Activated T-cell treated with anti-CD3 and anti-CD28 coated beads, Interleukin-2, amount 50 U/mL, for 72 hours (primary cell): ENCODE measurements around the gene WNT2. TPM values are rescaled to one million over a fixed set of nuclear protein-coding genes. Genes with fewer than 3 reads are reported as not detected.
"Not testable (repeated sequence)": the region's sequence is repeated elsewhere in the genome, so short reads cannot be mapped to it uniquely, and the experiment has no call there.

ENCODE experiments used
- ATAC-seq, 2 donors: fragments of 150-1000 bp; cut with Tn5 transposase; replicated peaks in 1 of 2; 2 replicates each; pipeline ENCODE4 v1.10.0; 2021; ENCODE audit warnings: moderate library complexity in 2 of 2, mild to moderate bottlenecking in 1 of 2
- DNase-seq, 2 donors: peaks; one replicate each; pipeline ENCODE4 v3.0.0; 2021 to 2022; ENCODE audit warnings: mixed read lengths in 1 of 2
- H3K27ac Mint-ChIP-seq: one replicate; pipeline ENCODE4 v1.8.0; 2022; ENCODE audit warnings: mild to moderate bottlenecking, moderate library complexity, mixed read lengths
- H3K27me3 Mint-ChIP-seq: one replicate; pipeline ENCODE4 v1.8.0; 2022; ENCODE audit warnings: low read depth, mixed read lengths
- H3K36me3 Mint-ChIP-seq, 2 donors: one replicate each; pipeline ENCODE4 v1.8.0; 2022; ENCODE audit warnings: mixed read lengths in 2 of 2, mild to moderate bottlenecking in 1 of 2; ENCODE audit not compliant: insufficient read depth in 2 of 2
- H3K4me1 Mint-ChIP-seq: one replicate; pipeline ENCODE4 v1.8.0; 2022; ENCODE audit warnings: low read depth, mixed read lengths
- H3K4me3 Mint-ChIP-seq, 2 donors: one replicate each; pipeline ENCODE4 v1.8.0; 2022; ENCODE audit warnings: mild to moderate bottlenecking in 2 of 2, mixed read lengths in 2 of 2, moderate library complexity in 2 of 2
- H3K9me3 Mint-ChIP-seq, 2 donors: one replicate each; pipeline ENCODE4 v1.8.0; 2022; ENCODE audit warnings: mixed read lengths in 2 of 2
- total RNA-seq, 2 donors: library from RNA; stranded (reverse); gene quantifications; one replicate each; pipeline ENCODE4 v1.2.3, GENCODE V29; 2022

WNT2 gene
- total RNA-seq, 2 donors from 2014 or later, result not detected

DNA sequence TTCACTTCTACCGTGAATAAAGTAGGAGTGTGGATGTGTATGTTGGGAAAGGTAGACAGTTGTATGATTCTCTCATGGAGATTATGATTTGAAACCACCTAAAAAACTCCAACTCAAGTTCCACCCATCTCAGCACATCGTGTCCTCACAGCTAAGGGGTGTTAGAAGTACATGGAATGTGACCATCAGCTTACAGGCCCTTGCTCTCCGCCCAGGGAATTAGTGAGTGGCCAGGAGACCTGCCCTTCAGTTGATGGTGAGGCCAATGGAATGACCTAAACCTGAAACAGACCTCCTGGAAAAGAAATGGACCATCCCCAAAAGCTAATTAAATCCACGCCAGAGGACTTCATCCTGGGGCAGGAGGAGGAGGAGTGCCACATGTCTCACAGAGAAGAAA lies 2.1 kb upstream of the WNT2 start:
- Mint-ChIP-seq H3K4me3 (no peak overlapping the region), H3K9me3 (peaks cover 1 to 3% of the 10 kb centered on the region in 2 donors), H3K4me1 (peaks cover 6% of the 10 kb centered on the region), H3K27me3 (peaks cover 70% of the 10 kb centered on the region), H3K36me3 (peaks cover 0 to 6% of the 10 kb centered on the region in 2 donors), H3K27ac (no peak overlapping the region)
- DNase-seq, result no peak
- ATAC-seq, result no peak

DNA sequence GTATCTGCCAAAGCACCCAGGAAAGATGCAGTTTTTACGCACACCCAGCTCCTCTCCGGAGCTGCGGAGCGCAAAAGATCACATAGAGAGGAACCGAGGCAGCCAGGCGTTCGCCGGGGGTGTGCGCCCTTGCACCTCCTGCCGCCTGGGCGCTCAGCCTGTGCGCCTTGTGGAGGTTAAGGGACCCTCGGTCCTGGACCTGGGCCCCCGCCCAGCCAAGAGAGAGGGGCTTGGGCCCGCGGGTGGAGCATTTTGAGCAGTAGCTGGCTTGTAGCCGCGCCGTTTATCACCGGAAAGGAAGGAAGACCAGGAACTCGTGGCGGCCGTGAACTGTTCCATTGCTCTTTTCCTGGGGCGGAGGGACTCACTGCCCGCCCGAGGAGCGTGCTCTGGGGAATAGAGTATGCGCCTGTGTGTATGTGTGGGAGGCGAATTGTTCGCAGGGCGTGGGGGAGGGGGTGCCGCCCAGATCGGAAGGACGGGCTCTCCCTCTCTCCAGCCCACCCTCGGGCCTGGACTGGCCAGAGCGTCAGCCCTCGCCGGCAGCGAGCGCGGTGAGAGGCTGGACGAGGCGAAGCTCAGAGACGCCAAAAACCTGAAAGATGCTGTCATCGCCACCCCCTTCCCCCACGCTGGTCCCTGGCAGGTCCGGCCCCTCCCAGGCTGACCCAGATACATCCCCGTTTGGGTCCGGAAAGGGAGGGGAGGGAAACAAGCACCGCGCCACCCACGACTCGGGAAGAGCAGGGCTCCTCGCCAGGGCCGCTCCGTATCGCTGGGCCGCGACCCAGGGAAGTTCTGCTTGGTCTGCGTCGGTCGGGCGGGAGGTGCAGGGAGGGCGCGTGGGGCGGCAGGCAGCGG lies 1.2 kb upstream of the WNT2 start:
- Mint-ChIP-seq H3K27ac (no peak overlapping the region), H3K4me3 (peak overlapping the region; percentile 55 to 62), H3K4me1 (peaks cover 6% of the 10 kb centered on the region), H3K36me3 (peaks cover 0 to 6% of the 10 kb centered on the region in 2 donors), H3K9me3 (peaks cover 1 to 3% of the 10 kb centered on the region in 2 donors), H3K27me3 (peaks cover 73% of the 10 kb centered on the region)
- DNase-seq (no peak), ATAC-seq (no peak)

DNA sequence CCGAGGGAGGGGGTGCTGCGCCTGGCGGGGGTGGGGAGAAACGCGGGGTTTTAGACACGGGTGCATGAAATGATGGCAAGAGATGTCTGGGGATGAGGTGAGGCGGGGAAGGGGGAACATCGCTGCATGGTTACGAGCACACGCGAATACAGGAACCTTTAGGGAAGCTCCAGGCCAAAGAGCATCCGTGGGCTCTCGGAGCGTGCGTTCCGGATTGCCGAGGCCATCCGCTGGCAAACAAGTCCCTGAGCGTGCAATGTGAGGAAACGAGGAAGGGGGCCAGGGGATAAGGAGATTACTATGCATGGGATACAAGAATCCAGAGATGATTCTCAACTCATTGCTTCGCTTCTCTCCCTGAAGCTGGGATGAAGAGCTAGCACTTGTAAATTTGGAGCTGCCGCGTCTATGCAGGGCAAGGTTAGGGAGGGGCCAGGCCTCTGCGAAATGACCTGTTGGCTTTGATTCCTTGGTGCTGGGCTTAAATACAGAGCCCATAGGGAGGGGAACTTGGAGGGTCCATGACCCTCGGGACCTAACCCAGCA lies 520 bp upstream of the WNT2 start:
- ATAC-seq, result no peak
- Mint-ChIP-seq H3K27ac (no peak overlapping the region), H3K4me1 (peaks cover 6% of the 10 kb centered on the region), H3K9me3 (peaks cover 1 to 3% of the 10 kb centered on the region in 2 donors), H3K4me3 (peak overlapping the region; percentile 55 to 62), H3K36me3 (peaks cover 0 to 6% of the 10 kb centered on the region in 2 donors), H3K27me3 (peaks cover 73% of the 10 kb centered on the region)
- no peak for DNase-seq

DNA sequence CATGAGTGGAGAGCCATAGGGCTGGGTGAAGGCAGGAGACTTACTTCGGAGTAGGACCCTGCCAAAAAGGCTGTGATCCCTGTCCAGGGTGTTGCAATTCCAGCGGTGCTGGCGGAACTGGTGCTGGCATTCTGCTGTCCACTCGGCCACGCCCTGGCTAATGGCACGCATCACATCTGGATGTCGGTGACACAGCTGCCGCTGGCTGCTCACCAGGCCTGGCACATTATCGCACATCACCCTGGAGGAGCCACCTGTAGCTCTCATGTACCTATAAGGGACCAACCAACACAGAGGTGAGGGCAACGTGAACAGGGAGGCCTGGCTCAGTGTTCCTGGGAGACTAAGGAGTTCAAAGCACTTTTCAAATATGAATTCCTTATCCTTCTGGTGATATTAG lies 2.3 kb downstream of the WNT2 start:
- H3K9me3 Mint-ChIP-seq, result no peaks in the 10 kb centered on the region
- no peaks in the 10 kb centered on the region for H3K36me3 Mint-ChIP-seq
- peaks cover 60% of the 10 kb centered on the region for H3K27me3 Mint-ChIP-seq

DNA sequence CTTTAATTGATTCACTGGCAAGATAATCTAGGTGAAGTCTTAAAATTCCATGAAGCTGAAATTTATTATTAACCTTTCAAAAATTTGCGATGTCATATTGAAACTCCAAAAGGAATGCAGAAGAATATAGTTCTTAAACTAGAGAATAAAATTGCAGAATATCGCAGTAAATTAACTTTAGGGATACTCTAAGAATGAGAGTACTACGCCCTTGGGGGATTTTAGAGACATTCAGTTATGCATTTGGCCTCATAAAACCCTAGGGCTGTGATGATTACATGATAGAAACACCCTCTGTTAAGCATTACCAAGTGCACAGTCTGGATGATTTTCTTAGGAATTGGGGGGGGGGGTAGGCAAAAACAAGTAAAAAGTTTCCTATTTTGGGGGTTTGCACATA lies 3.7 kb downstream of the WNT2 start:
- Mint-ChIP-seq H3K36me3 (no peaks in the 10 kb centered on the region), H3K4me3 (no peak overlapping the region), H3K9me3 (no peaks in the 10 kb centered on the region), H3K27ac (no peak overlapping the region), H3K4me1 (peaks cover 6% of the 10 kb centered on the region), H3K27me3 (peaks cover 51% of the 10 kb centered on the region)
- no peak for ATAC-seq
- no peak for DNase-seq

More for the DNA sequence above, 2.3 kb downstream of the WNT2 start:
- Mint-ChIP-seq H3K4me3 (no peak overlapping the region), H3K4me1 (peaks cover 6% of the 10 kb centered on the region), H3K27ac (no peak overlapping the region)
- no peak for DNase-seq
- no peak for ATAC-seq

DNA sequence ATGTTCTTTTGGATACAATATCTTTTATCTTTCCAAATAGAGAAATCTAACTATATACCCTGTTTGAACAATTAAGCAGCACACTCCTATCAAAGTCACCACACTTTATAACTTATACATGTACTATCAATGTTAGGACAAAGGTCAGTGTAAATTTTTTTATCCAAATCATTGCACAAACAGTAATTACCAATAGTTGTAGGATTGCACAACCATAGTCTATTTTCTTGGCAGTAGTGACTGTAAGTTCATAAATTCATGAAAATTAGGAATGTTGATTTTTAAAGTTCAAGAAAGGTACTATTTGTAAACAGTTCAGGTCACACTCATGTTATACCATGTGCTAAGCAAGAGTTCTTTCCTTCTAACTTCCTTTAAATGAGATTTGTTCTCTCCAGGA lies 9.3 kb downstream of the WNT2 start:
- H3K27ac Mint-ChIP-seq, result no peak overlapping the region
- H3K9me3 Mint-ChIP-seq, result no peaks in the 10 kb centered on the region
- no peak overlapping the region for H3K4me3 Mint-ChIP-seq
- ATAC-seq (no peak), DNase-seq (no peak)
- no peaks in the 10 kb centered on the region for H3K4me1 Mint-ChIP-seq
- H3K36me3 Mint-ChIP-seq, result no peaks in the 10 kb centered on the region
- H3K27me3 Mint-ChIP-seq, result peaks cover 15% of the 10 kb centered on the region

DNA sequence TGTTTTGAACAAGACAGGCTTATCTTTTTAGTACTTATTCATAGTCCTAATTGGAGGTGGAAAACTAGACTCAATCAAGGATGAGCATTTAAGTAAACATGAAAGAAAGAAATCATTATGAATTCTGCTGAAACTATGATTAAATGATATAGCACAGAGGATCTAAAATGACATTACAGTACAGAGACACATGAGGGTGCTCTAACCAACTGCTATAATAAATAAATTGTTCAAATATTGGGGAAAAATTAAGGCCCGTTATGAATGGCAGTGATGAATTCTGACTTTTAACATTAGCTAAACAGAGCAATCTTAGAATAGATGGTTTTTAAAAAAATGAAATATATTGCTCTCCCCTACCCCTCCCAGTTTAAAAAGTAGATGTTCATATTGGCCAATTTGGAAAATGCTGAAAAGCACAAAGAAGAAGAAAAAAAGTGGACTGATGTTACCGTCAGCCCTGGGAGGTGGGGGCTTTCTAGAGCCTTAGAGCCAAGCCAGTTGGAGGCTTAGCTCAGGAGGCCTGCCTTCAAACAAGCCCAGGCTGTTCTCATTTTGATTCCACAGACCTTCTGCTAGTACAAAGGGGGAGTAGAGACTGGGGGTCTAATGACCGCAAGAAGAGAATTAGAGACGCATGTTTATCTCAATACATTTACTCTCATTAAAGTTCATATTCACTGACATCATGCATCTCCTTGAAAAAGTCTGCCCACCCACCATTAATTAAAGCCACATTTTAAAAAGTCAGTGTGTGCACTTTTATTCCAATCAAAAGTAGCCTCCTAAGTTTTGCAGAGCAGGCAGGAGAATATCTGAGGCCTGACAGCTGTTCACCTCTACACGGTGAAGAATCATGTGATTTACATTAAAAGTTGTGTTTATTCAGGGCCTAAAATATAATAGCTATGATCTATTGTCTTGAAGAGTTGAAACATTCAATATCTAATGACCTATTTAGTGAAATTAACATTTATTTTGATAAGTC lies 10.0 kb downstream of the WNT2 start:
- Mint-ChIP-seq H3K27me3 (peaks cover 11% of the 10 kb centered on the region), H3K9me3 (no peaks in the 10 kb centered on the region), H3K27ac (no peak overlapping the region), H3K4me3 (no peak overlapping the region), H3K36me3 (no peaks in the 10 kb centered on the region), H3K4me1 (no peaks in the 10 kb centered on the region)
- DNase-seq (no peak), ATAC-seq (no peak)

DNA sequence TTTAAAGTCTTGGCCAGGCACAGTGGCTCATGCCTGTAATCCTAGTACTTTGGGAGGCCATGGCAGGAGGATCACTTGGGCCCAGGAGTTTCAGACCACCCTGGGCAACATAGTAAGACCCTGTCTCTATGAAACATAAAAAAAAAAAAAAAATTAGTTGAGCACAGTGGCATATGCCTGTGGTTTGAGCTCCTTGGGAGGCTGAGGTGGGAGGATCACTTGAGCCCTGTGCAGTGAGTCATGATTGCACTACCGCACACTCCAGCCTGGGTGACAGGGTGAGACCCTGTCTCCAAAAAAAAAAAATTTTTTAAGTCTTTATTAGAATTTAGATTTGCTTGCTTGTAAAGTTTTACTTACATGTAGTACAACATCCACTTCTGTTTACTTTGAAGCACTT lies 14.0 kb downstream of the WNT2 start:
- no peak overlapping the region for H3K4me3 Mint-ChIP-seq
- no peak for DNase-seq
- no peaks in the 10 kb centered on the region for H3K9me3 Mint-ChIP-seq
- no peaks in the 10 kb centered on the region for H3K36me3 Mint-ChIP-seq
- H3K4me1 Mint-ChIP-seq, result no peaks in the 10 kb centered on the region
- H3K27me3 Mint-ChIP-seq, result peaks cover 15% of the 10 kb centered on the region
- no peak overlapping the region for H3K27ac Mint-ChIP-seq
- ATAC-seq, result no peak

DNA sequence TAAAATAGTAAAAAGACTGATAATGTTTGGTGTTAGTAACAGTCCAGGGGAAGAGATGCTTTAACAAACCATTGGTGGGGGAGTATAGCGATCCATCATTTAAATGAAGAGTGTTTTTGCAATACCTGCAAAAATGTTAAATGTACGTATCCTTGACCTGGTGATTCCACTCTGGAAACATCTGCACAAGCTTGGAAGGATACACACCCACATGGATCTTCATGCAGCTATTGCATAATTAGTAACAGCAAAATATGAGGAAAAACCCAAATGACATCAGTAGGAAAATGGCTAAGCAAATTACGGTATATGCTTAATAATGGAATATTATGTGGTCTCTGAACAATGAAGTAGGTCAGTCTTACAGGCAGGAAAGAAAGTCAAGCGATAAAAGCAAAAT lies 20.5 kb downstream of the WNT2 start:
- no peak overlapping the region for H3K27ac Mint-ChIP-seq
- H3K36me3 Mint-ChIP-seq, result no peaks in the 10 kb centered on the region
- H3K9me3 Mint-ChIP-seq, result no peaks in the 10 kb centered on the region
- no peak overlapping the region for H3K4me3 Mint-ChIP-seq
- peaks cover 8% of the 10 kb centered on the region for H3K27me3 Mint-ChIP-seq
- ATAC-seq, result no peak
- DNase-seq, result no peak
- no peaks in the 10 kb centered on the region for H3K4me1 Mint-ChIP-seq

DNA sequence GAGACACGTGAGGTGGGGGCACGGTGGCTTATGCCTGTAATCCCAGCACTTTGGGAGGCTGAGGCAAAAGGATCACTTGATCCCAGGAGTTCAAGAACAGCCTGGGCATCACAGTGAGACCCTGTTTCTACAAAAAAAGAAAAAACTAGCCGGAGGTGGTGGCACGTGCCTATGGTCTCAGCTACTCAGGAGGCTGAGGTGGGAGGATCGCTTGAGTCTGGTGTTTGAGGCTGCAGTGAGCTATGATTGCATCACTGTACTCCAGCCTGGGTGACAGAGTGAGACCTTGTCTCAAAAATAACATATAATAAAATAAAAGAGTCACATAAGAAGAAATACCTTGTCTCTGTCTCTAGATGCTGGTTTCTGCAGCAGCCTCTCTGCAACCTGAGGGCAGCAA lies 22.4 kb downstream of the WNT2 start:
- H3K36me3 Mint-ChIP-seq, H3K4me1 Mint-ChIP-seq, DNase-seq, H3K27ac Mint-ChIP-seq, H3K4me3 Mint-ChIP-seq, H3K27me3 Mint-ChIP-seq, H3K9me3 Mint-ChIP-seq, ATAC-seq: not testable (repeated sequence)

DNA sequence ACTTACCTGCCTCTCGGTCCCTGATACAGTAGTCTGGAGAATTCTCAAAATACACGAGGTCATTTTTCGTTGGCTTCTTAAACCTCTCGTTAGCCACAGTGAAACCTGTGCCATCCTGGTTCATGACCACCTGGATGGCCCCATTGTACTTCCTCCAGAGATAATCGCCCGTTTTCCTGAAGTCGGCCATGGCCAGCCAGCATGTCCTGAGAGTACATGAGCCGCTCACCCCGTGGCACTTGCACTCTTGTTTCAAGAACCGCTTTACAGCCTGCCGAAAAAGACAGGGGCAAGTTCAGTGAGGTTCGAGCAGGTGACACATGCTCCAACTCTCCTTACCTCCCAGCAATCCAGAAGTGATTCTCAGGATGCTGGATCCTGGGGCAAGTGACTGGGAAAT lies 25.3 kb downstream of the WNT2 start:
- Mint-ChIP-seq H3K27ac (no peak overlapping the region), H3K27me3 (no peaks in the 10 kb centered on the region), H3K36me3 (no peaks in the 10 kb centered on the region), H3K9me3 (no peaks in the 10 kb centered on the region), H3K4me3 (no peak overlapping the region), H3K4me1 (no peaks in the 10 kb centered on the region)
- DNase-seq (no peak), ATAC-seq (no peak)

DNA sequence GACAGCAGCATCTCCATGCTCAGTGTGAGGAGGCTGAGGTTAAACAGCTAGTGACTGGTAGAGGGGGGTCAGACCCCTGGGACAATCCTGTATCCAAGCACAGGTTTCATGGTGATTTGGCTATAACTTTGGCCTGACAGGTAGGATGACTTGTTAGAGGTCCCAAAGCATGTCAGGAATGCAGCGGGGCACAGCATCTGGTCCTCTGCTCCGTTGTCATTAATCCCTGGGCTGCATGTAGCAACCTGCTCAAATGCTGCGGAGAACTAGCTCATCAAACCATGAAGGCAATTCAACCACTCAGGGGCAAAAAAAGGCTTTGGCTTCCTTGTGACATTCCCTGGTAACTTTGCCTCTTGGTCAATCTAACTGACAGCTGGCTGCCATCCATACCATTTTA lies 26.8 kb downstream of the WNT2 start:
- Mint-ChIP-seq H3K9me3 (no peaks in the 10 kb centered on the region), H3K4me1 (no peaks in the 10 kb centered on the region), H3K36me3 (no peaks in the 10 kb centered on the region), H3K27ac (no peak overlapping the region), H3K27me3 (no peaks in the 10 kb centered on the region), H3K4me3 (no peak overlapping the region)
- DNase-seq (no peak), ATAC-seq (no peak)

DNA sequence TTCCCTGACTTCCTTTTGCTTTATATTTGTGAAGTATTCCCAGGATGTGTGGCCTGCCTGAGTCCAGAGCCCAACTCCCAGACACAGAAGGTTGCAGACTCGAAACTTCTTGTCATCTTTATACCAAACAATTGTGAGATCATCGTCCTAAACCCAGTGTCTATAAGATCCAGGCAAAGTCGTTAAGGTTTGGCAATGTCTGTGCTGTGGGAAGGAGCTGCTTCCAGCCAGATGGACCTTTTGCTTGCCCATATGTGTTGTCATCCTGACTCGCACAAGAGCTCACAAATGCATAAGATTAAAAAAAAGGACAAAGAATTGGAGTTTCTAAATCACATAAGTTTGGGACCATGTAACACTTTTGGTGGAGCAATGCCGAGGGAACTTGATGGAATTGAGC lies 37.0 kb downstream of the WNT2 start:
- no peaks in the 10 kb centered on the region for H3K4me1 Mint-ChIP-seq
- H3K27me3 Mint-ChIP-seq, result peaks cover 18% of the 10 kb centered on the region
- H3K4me3 Mint-ChIP-seq, result no peak overlapping the region

More for the DNA sequence above, 37.0 kb downstream of the WNT2 start:
- no peaks in the 10 kb centered on the region for H3K36me3 Mint-ChIP-seq
- ATAC-seq, result no peak
- H3K27ac Mint-ChIP-seq, result no peak overlapping the region
- no peaks in the 10 kb centered on the region for H3K9me3 Mint-ChIP-seq
- no peak for DNase-seq
